Astrocyte (in vitro differentiated cells and primary cell): Measurements from ENCODE around the gene MFSD6. TPM values are rescaled to one million over a fixed set of nuclear protein-coding genes. Genes with fewer than 3 reads are reported as not detected.

Experiments used
- DNase-seq: peaks from one replicate; pipeline ENCODE4 v3.0.0-alpha.2; 2010; ENCODE audit warnings: low read depth
- FAIRE-seq: peaks from 2 replicates; lab custom pipeline; 2011; peaks lifted over from hg19 to GRCh38; lab: Jason Lieb, UNC
- H2AFZ ChIP-seq: 2 replicates; pipeline ENCODE4 v1.6.0; 2012; ENCODE audit warnings: low read depth, low read length, inconsistent platforms
- H3K27ac ChIP-seq: 2 replicates; pipeline ENCODE4 v1.5.1; 2011; ENCODE audit warnings: low read depth, low read length, inconsistent platforms
- H3K27me3 ChIP-seq: 2 replicates; pipeline ENCODE4 v1.6.0; 2011; ENCODE audit warnings: low read length, inconsistent platforms; ENCODE audit not compliant: insufficient read depth
- H3K36me3 ChIP-seq: 2 replicates; pipeline ENCODE4 v1.5.1; 2011; ENCODE audit warnings: low read length, inconsistent platforms; ENCODE audit not compliant: insufficient read depth
- H3K4me1 ChIP-seq: 2 replicates; pipeline ENCODE4 v1.5.1; 2011; ENCODE audit warnings: low read length, inconsistent platforms; ENCODE audit not compliant: insufficient read depth
- H3K4me2 ChIP-seq: 2 replicates; pipeline ENCODE4 v1.6.0; 2012; ENCODE audit warnings: low read length, inconsistent platforms
- H3K4me3 ChIP-seq: 2 replicates; pipeline ENCODE4 v1.5.1; 2011; ENCODE audit warnings: low read depth, mild to moderate bottlenecking, low read length, inconsistent platforms; ENCODE audit not compliant: insufficient read depth
- H3K79me2 ChIP-seq: 2 replicates; pipeline ENCODE4 v1.6.0; 2012; ENCODE audit warnings: mild to moderate bottlenecking, low read length, inconsistent platforms; ENCODE audit not compliant: insufficient read depth
- H3K9ac ChIP-seq: 2 replicates; pipeline ENCODE4 v1.6.0; 2012; ENCODE audit warnings: mild to moderate bottlenecking, low read length, inconsistent platforms
- H3K9me3 ChIP-seq: 2 replicates; pipeline ENCODE4 v1.5.1; 2012; ENCODE audit warnings: low read depth, mild to moderate bottlenecking, low read length, inconsistent platforms; ENCODE audit not compliant: insufficient read depth
- H4K20me1 ChIP-seq: 2 replicates; pipeline ENCODE4 v1.6.0; 2012; ENCODE audit warnings: low read length, inconsistent platforms; ENCODE audit not compliant: insufficient read depth
- H3K27ac Mint-ChIP-seq: one replicate; pipeline ENCODE4 v1.8.0; 2021; ENCODE audit warnings: mild to moderate bottlenecking, mixed read lengths; ENCODE audit not compliant: unreplicated experiment
- H3K27me3 Mint-ChIP-seq: one replicate; pipeline ENCODE4 v1.8.0; 2021; ENCODE audit warnings: low read depth, mixed read lengths; ENCODE audit not compliant: unreplicated experiment
- H3K36me3 Mint-ChIP-seq: one replicate; pipeline ENCODE4 v1.8.0; 2021; ENCODE audit warnings: low read depth, mixed read lengths; ENCODE audit not compliant: unreplicated experiment
- H3K4me1 Mint-ChIP-seq: one replicate; pipeline ENCODE4 v1.8.0; 2021; ENCODE audit warnings: low read depth, mixed read lengths; ENCODE audit not compliant: unreplicated experiment
- H3K4me3 Mint-ChIP-seq: one replicate; pipeline ENCODE4 v1.8.0; 2021; ENCODE audit warnings: mild to moderate bottlenecking, moderate library complexity, mixed read lengths; ENCODE audit not compliant: unreplicated experiment
- H3K9me3 Mint-ChIP-seq: one replicate; pipeline ENCODE4 v1.8.0; 2021; ENCODE audit warnings: mild to moderate bottlenecking, mixed read lengths; ENCODE audit not compliant: unreplicated experiment
- EZH2 ChIP-seq: IDR thresholded peaks from 2 replicates; pipeline ENCODE4 v1.6.1; 2012; ENCODE audit warnings: mild to moderate bottlenecking, low read length, inconsistent platforms; ENCODE audit not compliant: insufficient read depth
- total RNA-seq: library from RNA; stranded (reverse); gene quantifications from 2 replicates; pipeline ENCODE4 v1.2.1, GENCODE V29; 2021
- TF ChIP-seq, protein P1 (sequence below): IDR thresholded peaks from 2 replicates; pipeline ENCODE4 v1.5.1; 2011; ENCODE audit warnings: low read depth, mild to moderate bottlenecking, inconsistent platforms, low read length, moderate library complexity; ENCODE audit not compliant: insufficient read depth

The MFSD6 gene
- total RNA-seq, 1 donor from 2014 or later: 2.7 TPM

GRCh38 chr2:190459881-190460280, 51.7 kb downstream of the MFSD6 start:
- DNase-seq: no peak
- no peak overlapping the region for H3K27ac Mint-ChIP-seq
- no peak for TF ChIP-seq EZH2

GRCh38 chr2:190460487-190460886, 52.3 kb downstream of the MFSD6 start:
- H3K27me3 Mint-ChIP-seq: no peaks in the 10 kb centered on the region
- no peak overlapping the region for H3K4me2 ChIP-seq
- no peak overlapping the region for H3K27ac ChIP-seq
- no peaks in the 10 kb centered on the region for H4K20me1 ChIP-seq
- no peak overlapping the region for H3K27ac Mint-ChIP-seq
- H3K36me3 Mint-ChIP-seq: no peaks in the 10 kb centered on the region
- H3K4me1 Mint-ChIP-seq: no peaks in the 10 kb centered on the region
- H3K9me3 Mint-ChIP-seq: no peaks in the 10 kb centered on the region
- DNase-seq (no peak), FAIRE-seq (no peak)
- no peaks in the 10 kb centered on the region for H3K36me3 ChIP-seq
- H2AFZ ChIP-seq: no peak overlapping the region
- no peaks in the 10 kb centered on the region for H3K27me3 ChIP-seq
- no peaks in the 10 kb centered on the region for H3K9me3 ChIP-seq
- H3K4me1 ChIP-seq: no peaks in the 10 kb centered on the region
- H3K4me3 ChIP-seq: no peak overlapping the region
- no peak overlapping the region for H3K9ac ChIP-seq
- TF ChIP-seq, protein P1, sequence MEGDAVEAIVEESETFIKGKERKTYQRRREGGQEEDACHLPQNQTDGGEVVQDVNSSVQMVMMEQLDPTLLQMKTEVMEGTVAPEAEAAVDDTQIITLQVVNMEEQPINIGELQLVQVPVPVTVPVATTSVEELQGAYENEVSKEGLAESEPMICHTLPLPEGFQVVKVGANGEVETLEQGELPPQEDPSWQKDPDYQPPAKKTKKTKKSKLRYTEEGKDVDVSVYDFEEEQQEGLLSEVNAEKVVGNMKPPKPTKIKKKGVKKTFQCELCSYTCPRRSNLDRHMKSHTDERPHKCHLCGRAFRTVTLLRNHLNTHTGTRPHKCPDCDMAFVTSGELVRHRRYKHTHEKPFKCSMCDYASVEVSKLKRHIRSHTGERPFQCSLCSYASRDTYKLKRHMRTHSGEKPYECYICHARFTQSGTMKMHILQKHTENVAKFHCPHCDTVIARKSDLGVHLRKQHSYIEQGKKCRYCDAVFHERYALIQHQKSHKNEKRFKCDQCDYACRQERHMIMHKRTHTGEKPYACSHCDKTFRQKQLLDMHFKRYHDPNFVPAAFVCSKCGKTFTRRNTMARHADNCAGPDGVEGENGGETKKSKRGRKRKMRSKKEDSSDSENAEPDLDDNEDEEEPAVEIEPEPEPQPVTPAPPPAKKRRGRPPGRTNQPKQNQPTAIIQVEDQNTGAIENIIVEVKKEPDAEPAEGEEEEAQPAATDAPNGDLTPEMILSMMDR: no peak
- no peak for TF ChIP-seq EZH2
- H3K79me2 ChIP-seq: no peaks in the 10 kb centered on the region
- no peak overlapping the region for H3K4me3 Mint-ChIP-seq

More at GRCh38 chr2:190459881-190460280, 51.7 kb downstream of the MFSD6 start:
- Histone ChIP-seq H3K9ac (no peak overlapping the region), H3K27me3 (no peaks in the 10 kb centered on the region), H2AFZ (no peak overlapping the region), H3K4me1 (no peaks in the 10 kb centered on the region), H3K36me3 (no peaks in the 10 kb centered on the region), H3K4me3 (no peak overlapping the region), H3K79me2 (no peaks in the 10 kb centered on the region), H4K20me1 (no peaks in the 10 kb centered on the region), H3K27ac (no peak overlapping the region), H3K4me2 (no peak overlapping the region), H3K9me3 (no peaks in the 10 kb centered on the region)
- no peak for FAIRE-seq
- Mint-ChIP-seq H3K4me1 (no peaks in the 10 kb centered on the region), H3K27me3 (no peaks in the 10 kb centered on the region), H3K4me3 (no peak overlapping the region), H3K9me3 (no peaks in the 10 kb centered on the region), H3K36me3 (no peaks in the 10 kb centered on the region)

DNA sequence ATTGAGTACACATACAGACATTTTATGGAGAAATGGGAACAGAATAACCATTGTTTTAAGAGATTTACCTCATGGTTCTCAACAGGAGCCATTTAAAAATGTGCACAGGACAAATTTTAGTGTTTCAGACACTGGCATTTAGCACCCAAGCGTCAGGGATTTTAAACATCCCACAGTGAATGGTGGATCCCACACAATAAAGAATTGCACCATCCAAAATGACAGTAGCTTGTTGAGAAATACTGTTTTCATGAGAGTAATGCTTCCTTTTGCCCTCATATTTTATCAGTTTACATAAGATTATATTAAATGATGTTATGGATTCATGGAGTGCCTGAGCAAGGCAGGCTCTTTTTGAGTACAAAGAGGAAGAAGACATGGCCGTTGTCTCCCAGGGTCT, 54.0 kb downstream of the MFSD6 start:
- Mint-ChIP-seq H3K4me1 (no peaks in the 10 kb centered on the region), H3K27ac (no peak overlapping the region), H3K4me3 (no peak overlapping the region), H3K36me3 (no peaks in the 10 kb centered on the region), H3K27me3 (no peaks in the 10 kb centered on the region), H3K9me3 (no peaks in the 10 kb centered on the region)
- no peak overlapping the region for H3K9ac ChIP-seq
- no peak overlapping the region for H3K27ac ChIP-seq
- no peak overlapping the region for H3K4me2 ChIP-seq
- FAIRE-seq: no peak
- H3K4me1 ChIP-seq: no peaks in the 10 kb centered on the region
- H4K20me1 ChIP-seq: no peaks in the 10 kb centered on the region
- TF ChIP-seq, protein P1: no peak
- TF ChIP-seq EZH2: no peak
- no peaks in the 10 kb centered on the region for H3K36me3 ChIP-seq
- H3K79me2 ChIP-seq: no peaks in the 10 kb centered on the region
- no peak overlapping the region for H2AFZ ChIP-seq
- H3K4me3 ChIP-seq: no peak overlapping the region
- no peaks in the 10 kb centered on the region for H3K27me3 ChIP-seq
- no peaks in the 10 kb centered on the region for H3K9me3 ChIP-seq
- no peak for DNase-seq
